ENCODE data around the gene SPTBN4.
A peak's percentile ranks its signal among the peaks of the same experiment; 100 is the strongest.
"Not testable (repeated sequence)": the region's sequence is repeated elsewhere in the genome, so short reads cannot be mapped to it uniquely, and the experiment has no call there.

SPTBN4 gene

GRCh38 chr19:40465557-40466218 lies 1.1 kb upstream of the SPTBN4 start, which contains the start of gene BLVRB:
Gene BLVRB (minus strand): TSS chr19:40465745. CDS start chr19:40465688, 57 bp downstream.
- peak; percentile 100 for DNase-seq

GRCh38 chr19:40466219-40466984 lies 399 bp upstream of the SPTBN4 start:
- DNase-seq: no peak

GRCh38 chr19:40469011-40469410 lies 2.2 kb downstream of the SPTBN4 start:
- DNase-seq: peak; percentile 27

DNA sequence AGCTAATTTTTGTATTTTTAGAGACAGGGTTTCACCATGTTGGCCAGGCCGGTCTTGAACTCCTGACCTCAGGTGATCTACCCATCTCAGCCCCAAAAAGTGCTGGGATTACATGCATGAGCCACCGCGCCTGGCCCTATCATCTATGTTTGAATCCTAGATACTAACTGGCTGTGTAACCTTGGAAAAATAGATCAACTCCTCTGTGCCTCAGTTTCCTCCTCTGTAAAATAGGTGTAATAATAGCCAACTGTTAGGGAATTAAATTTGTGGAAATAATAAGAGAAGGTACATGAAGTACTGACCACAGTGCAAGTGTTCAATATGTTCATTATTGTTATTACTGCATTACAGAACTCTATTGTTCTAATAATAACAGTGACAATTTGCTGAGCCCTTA lies 4.3 kb downstream of the SPTBN4 start:
- no peak for DNase-seq

DNA sequence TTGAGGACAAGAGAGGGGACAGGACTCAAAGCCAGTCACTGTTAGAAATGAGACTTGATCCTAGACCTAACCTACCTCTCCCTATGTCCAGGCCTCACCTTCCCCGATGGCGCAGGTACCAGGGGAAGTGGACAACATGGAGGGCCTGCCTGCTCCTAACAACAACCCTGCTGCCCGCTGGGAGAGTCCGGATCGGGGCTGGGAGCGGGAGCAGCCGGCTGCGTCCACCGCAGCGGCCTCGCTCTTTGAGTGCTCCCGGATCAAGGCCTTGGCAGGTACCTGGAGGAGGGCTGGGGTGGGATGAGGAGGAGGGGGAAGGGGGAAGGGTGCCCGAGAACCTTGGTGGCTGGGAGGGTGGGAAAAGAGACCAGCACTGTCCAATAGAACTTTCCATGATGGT lies 5.7 kb downstream of the SPTBN4 start:
- DNase-seq: no peak

DNA sequence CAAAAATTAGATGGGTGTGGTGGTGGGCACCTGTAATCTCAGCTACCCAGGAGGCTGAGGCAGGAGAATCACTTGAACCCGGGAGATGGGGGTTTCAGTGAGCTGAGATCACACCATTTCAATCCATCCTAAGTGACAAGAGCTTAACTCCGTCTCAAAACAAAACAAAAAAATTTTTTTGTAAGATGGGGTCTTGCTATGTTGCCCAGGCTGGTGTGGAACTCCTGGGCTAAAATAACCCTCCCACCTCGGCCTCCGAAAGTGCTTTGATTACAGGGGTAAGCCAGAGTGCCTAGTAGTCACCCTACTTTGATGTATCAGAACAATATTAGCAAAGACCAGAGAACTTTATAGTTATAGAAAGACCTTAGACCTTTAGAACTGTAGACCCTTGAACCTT lies 7.9 kb downstream of the SPTBN4 start:
- DNase-seq: no peak

DNA sequence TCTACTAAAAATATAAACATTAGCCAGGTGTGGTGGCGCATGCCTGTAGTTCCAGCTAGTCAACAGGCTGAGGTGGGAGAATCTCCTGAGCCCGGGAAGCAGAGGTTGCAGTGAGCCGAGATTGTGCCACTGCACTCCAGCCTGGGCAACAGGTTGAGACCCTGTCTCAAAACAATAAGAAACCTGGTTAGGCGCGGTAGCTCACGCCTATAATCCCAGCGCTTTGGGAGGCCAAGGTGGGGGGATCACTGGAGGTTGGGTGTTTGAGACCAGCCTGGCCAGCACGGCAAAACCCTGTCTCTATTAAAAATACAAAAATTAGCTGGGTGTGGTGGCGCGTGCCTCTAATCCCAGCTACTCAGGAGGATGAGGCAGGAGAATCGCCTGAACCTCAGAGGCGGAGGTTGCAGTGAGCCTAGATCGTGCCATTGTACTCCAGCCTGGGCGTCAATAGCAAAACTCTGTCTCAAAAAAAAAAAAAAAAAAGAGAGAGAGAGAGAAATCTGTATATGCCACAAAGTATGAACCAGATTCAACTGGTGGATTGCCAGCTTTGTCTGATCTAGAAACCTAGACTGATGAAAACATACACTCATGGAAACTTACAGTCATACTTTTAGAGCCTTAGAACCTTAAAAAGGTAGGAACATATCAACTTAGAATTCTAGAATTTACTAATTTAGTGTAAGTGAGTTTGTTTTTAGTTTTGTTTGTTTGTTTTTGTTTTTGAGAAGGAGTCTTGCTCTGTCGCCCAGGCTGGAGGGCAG lies 9.3 kb downstream of the SPTBN4 start:
- DNase-seq: not testable (repeated sequence)

GRCh38 chr19:40486017-40486416 lies 19.2 kb downstream of the SPTBN4 start:
- DNase-seq: no peak

DNA sequence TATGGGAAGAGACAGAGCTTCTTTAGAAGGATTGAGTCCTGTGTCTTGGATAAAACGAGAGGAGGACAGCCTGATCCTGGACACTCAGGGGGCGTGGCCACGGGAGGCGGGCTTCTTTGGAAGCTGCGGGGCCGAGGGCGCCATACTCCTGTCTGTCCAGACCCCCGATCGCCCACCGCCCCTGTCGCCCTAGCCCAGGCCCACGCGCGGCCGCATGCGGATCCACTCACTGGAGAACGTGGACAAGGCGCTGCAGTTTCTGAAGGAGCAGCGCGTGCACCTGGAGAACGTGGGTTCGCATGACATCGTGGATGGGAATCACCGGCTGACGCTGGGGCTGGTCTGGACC lies 23.1 kb downstream of the SPTBN4 start:
- no peak for DNase-seq

DNA sequence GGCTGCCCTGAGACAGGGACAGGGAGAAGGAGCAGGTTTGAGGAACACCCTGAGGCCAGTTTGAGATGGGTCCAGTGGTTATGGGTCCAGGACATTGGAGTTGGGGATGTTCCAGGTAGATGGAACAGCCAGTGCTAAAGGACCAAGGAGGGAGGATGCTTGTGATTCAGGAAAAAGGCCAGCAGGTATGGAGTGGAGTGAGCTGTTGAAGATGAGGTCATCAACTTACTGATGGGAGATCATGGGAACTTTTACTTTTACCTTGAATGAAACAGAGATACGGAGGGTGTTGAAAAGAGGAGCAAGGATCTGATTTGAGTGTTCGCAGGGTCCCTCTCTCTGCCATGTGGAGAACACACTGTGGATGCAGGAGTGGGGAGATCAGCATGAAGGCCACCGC lies 25.5 kb downstream of the SPTBN4 start:
- DNase-seq: no peak

DNA sequence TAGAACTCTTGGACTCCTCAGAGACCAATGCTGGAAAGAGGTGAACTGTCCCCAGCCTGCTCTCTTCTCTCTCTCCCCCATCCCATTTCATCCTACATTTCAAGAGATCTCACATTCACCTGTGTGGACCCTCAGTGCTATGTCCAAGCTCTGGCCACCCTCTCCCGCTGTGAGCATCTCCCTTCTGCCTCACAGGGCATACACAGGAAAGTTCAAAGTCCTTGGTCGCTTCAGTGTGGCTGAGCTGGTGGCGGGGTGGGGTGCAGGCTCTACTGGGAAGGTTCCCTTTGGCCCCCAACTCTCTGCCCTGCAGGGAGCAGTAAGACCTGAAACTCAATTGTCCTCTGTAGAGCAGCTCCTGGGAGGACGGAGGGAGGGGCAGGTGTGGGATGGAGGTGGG lies 27.0 kb downstream of the SPTBN4 start:
- DNase-seq: no peak

GRCh38 chr19:40494191-40494838 lies 27.5 kb downstream of the SPTBN4 start:
- DNase-seq: no peak

DNA sequence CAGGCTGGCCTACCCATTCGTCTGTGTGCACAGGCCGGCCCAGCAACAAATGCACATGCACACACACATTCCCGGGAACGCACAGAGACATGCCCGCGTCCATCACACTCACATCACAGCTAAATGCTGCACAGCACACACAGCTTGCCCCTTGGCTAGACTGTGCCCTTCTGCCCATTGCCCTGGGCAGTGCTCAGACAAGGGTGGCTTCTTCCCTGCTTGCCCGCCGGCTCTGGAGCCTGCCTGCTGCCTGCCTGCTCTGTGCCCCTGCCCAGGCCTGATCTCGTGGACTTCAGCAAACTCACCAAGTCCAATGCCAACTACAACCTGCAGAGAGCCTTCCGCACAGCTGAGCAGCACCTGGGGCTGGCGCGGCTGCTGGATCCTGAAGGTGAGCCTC lies 30.4 kb downstream of the SPTBN4 start:
- no peak for DNase-seq

DNA sequence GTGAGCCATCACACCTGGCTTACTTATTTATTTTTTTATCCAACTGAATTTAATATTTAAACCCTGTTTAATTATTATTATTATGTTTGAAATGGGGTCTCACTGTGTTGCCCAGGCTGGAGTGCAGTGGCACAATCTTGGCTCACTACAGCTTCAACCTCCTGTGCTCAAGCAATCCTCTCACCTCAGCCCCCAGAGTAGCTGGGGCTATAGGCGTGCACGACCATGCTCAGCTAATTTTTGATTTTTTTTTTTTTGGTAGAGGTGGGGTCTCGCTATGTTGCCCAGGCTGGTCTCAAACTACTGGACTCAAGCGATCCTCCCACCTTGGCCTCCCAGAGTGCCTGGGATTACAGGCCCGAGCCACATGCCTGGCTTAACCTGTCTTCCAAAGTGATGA lies 32.5 kb downstream of the SPTBN4 start:
- DNase-seq: no peak

DNA sequence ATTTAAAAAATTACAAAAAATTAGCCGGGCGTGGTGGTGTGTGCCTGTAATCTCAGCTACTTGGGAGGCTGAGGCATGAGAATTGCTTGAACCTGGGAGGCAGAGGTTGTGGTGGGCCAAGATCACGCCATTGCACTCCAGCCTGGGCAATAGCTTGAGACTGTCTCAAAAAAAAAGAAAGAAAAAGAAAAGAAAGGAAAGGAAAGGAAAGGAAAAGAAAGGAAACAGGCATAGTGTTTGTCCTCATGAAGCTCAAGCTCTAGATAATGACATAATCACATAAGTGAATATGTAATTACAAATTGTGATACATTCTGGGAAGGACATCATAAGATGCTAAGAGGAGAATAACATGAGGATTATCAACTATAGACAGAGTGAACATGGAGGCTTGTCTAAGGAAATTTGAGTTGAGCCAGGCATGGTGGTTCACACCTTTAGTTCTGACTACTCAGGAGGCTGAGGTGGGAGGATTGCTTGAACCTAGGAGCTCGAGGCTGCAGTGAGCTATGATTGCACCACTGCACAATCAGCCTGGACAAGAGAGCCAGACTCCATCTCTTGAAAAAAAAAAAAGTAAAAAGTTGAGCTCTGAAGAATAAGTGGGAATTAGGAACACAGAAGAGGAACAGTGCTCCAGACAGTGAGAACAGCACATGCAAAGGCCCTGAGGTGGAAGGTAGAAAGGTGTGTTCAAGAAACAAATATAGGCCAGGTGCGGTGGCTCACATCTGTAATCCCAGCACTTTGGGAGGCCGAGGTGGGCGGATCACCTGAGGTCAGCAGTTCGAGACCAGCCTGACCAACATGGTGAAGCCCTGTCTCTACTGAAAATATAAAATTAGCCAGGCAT lies 34.1 kb downstream of the SPTBN4 start:
- not testable (repeated sequence) for DNase-seq

DNA sequence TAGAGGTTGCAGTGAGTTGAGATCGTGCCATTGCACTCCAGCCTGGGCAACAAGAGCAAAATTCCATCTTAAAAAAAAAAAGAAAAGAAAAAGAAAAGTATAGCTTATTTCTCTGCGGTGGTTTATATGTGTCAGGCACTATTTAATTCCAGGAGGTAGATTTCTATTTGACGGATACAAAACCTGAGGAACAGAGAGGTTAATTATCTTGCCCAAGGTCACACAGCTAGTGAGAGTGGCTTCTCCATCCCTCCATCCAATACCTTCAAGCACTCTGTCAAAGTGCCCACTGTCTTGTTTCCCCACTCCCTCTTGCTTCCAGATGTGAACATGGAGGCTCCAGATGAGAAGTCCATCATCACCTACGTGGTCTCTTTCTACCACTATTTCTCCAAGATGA lies 34.8 kb downstream of the SPTBN4 start:
- DNase-seq: no peak

DNA sequence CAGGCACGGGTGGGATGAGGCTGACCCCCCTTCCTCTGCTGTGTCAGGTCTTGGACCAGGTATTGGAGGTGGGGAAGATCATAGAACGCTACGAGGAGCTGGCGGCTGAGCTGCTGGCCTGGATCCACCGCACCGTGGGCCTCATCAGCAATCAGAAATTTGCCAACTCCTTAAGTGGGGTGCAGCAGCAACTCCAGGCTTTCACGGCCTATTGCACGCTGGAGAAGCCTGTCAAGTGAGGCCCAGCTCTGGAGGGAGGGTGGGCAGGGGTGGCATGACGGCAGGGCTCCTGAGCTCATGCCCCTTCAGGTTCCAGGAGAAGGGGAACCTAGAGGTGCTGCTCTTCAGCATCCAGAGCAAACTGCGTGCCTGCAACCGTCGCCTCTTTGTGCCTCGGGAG lies 35.3 kb downstream of the SPTBN4 start:
- no peak for DNase-seq

- DNase-seq: no peak
Observed at GRCh38 chr19:40502647-40503319, 36.0 kb downstream of the SPTBN4 start.

- DNase-seq: no peak
Observed at GRCh38 chr19:40503320-40503695, 36.5 kb downstream of the SPTBN4 start.

DNA sequence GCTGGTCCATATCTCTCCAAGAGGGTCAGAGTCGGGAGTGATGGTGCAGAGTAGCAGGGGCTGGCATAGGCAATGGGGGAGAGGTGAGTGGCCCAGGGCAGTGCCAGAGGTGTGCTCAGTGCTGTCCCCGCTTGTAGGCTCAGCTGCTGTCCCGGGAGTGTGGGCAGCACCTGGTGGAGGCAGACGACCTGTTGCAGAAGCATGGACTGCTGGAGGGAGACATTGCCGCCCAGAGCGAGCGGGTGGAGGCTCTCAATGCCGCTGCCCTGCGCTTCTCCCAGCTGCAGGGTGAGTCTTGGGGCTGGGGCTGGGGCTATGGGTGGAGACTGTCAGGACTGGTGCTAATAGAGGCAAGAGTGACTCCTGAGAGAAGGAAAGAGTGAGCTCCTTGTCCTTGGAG lies 39.3 kb downstream of the SPTBN4 start:
- no peak for DNase-seq

DNA sequence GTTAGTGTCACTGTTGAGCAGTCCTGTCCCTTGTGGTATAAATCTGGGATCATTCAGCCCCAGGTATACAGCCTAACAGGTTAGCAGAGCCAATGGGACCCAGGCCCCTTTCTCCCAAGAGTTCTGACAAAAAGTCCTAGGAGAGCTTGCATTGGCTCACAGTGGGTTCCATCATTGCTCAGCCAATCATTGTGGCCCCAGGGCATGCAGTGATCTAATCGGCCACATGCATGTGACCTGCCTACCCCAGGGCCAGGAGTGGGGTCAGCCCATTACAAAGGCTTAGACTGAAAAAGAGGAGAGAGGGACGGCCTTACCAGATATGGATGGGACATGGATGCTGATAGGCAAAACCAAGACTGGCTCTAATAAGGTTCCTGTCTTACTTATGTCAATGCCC lies 41.1 kb downstream of the SPTBN4 start:
- no peak for DNase-seq

- peak; percentile 20 for DNase-seq
Observed at GRCh38 chr19:40508739-40509260, 42.0 kb downstream of the SPTBN4 start.
